ENCODE data around the gene C17orf67.

The C17orf67 gene

GRCh38 chr17:56795221-56795865, 38.4 kb downstream of the C17orf67 start:
- no peak for TF ChIP-seq CTCF (IDR thresholded peaks at IDR 0.05; ENCODE audit: low read depth, low read length, missing control alignments)
- no peak for DNase-seq (ENCODE audit: low read depth)
- H3K4me3 ChIP-seq (ENCODE audit: low read depth, low read length): no peak overlapping the region
- in situ Hi-C loops (cut with HindIII; ENCODE audit: low sequenced_read_pairs): no loop called here

GRCh38 chr17:56793957-56794356, 39.8 kb downstream of the C17orf67 start:
- TF ChIP-seq CTCF (IDR thresholded peaks at IDR 0.05; ENCODE audit: low read depth, low read length, missing control alignments): no peak
- DNase-seq (ENCODE audit: low read depth): no peak
- in situ Hi-C loops (cut with HindIII; ENCODE audit: low sequenced_read_pairs): no loop called here

GRCh38 chr17:56793531-56793930, 40.2 kb downstream of the C17orf67 start:
- no peak overlapping the region for H3K4me3 ChIP-seq (ENCODE audit: low read depth, low read length)
- in situ Hi-C loops (cut with HindIII; ENCODE audit: low sequenced_read_pairs): no loop called here
- no peak for TF ChIP-seq CTCF (IDR thresholded peaks at IDR 0.05; ENCODE audit: low read depth, low read length, missing control alignments)
- no peak for DNase-seq (ENCODE audit: low read depth)

More at GRCh38 chr17:56793957-56794356, 39.8 kb downstream of the C17orf67 start:
- no peak overlapping the region for H3K4me3 ChIP-seq (ENCODE audit: low read depth, low read length)

- no peak overlapping the region for H3K4me3 ChIP-seq (ENCODE audit: low read depth, low read length)
- TF ChIP-seq CTCF (IDR thresholded peaks at IDR 0.05; ENCODE audit: low read depth, low read length, missing control alignments): no peak
- no peak for DNase-seq (ENCODE audit: low read depth)
- in situ Hi-C loops (cut with HindIII; ENCODE audit: low sequenced_read_pairs): no loop called here
These were observed 41.5 kb downstream of the C17orf67 start for GRCh38 chr17:56792267-56792666.

- TF ChIP-seq CTCF (IDR thresholded peaks at IDR 0.05; ENCODE audit: low read depth, low read length, missing control alignments): no peak
- peak; percentile 79 for DNase-seq (ENCODE audit: low read depth)
- in situ Hi-C loops (cut with HindIII; ENCODE audit: low sequenced_read_pairs): no loop called here
- H3K4me3 ChIP-seq (ENCODE audit: low read depth, low read length): no peak overlapping the region
These were observed 46.7 kb downstream of the C17orf67 start for GRCh38 chr17:56786989-56787482.

- no peak for DNase-seq (ENCODE audit: low read depth)
- no peak overlapping the region for H3K4me3 ChIP-seq (ENCODE audit: low read depth, low read length)
- no peak for TF ChIP-seq CTCF (IDR thresholded peaks at IDR 0.05; ENCODE audit: low read depth, low read length, missing control alignments)
- in situ Hi-C loops (cut with HindIII; ENCODE audit: low sequenced_read_pairs): no loop called here
These were observed 47.6 kb downstream of the C17orf67 start for GRCh38 chr17:56785997-56786680.
